ENCODE results near the gene GJA3.
A peak's percentile ranks its signal among the peaks of the same experiment; 100 is the strongest.

Gene GJA3

DNA sequence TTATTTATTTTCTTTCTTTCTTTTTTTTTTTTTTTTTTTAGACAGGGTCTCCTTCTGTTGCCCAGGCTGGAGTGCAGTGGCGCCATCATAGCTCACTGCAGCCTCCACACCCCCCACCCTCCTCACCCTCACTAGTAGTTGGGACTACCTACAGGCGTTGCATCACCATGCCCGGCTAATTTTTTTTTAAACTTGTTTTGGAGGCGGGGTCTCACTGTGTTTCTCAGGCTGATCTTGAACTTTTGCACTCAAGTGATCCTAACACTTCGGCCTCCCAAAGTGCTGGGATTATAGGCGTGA lies 33.6 kb downstream of the GJA3 start:
- DNase-seq: no peak

DNA sequence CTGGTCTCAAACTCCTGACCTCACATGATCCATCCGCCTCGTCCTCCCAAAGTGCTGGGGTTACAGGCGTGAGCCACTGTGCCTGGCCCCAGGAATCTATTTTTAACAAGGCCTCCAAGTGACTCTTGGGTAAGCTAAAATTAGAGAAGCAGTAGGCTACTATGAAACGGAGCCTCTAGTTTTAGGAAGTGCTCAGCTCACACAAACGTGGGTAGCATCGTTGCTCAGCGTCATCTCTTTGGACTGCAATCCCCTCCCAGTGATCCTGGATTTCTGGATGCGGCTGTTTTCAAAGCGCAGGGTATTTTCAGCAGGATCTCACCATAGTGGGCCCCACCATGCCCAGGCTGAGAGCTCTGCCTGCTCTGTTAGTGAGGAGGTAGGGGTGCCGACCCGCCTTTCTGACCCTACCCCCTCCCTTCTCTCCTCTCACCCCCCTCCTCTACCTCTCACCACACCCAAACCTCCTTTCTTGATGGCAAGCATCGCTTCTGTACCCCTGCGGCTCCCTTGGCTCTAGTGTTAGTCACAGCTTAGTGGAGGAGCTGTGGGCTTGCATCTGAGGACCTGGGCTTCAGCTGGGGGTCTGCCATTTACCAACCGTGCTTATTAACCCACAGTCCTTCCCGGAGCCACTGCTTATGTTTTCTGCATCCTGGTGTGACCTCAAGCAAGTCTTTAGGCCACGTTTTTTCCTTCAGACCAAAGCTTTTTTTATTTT lies 34.2 kb downstream of the GJA3 start:
- DNase-seq: no peak

DNA sequence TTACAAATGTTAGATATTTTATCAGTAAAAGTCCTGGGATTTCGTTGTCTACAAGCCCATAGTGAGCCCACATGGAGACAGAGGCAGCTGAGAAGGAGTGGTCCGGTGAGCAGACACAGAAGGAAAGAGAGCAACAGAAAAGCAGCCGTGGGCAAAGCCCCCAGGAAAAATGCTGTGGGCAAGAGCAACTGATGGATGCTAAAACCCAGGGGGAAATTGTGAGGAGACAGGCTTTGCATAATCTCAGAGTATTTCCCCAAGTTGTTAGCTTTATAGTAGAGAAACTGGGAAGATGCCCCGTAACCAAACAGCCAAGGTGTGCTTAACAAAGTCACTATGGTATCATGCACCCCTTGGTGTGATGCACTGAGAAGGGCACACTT lies 35.1 kb downstream of the GJA3 start:
- no peak for DNase-seq

DNA sequence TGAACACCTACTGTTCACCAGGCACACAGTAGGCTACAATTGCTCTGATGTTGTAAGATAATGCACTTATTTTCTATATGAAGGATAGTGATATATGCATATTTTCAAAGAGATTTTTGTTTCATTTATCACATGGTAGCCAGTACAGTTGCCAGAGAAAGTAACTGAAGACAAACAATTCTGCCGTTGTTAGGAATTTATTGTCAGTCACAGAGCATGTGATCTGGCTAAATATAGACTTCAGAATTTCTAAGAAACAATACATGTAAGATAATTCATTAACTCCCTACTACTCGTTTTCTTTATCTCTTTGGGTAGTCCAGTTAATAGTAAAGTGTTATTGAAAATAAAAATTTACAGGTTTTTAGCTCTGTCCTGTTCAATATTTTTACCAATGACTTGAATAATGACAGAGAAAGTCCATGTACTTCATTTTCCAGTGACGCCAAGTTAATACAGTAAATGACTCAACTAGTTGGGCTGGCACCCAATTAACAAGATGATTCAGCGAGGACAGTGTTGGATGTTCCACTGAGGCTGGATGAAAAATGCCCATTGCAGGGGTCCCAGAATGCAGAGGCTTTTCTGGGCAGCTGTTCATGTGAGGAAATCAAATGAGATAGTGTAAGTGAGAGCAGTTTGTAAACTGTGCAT lies 35.6 kb downstream of the GJA3 start:
- no peak for DNase-seq

DNA sequence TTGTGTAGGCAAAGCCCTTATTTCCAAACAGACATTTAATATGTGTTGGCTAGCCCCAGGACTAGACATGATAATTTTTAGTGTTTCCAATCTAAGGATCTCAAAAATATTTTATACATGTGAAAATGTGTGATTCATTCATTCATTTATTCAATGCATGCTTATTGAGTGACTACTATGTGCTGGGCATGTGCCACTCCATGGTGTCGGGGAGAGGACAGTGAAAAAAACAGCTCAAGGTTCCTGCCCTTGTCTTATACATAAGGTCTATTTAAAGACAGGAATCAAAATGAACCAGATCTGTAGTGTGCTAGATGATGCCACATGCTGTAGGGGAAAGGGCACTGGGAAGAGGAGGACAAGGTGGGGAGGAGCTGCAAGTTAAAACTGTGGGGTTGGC lies 36.5 kb downstream of the GJA3 start:
- no peak for DNase-seq

DNA sequence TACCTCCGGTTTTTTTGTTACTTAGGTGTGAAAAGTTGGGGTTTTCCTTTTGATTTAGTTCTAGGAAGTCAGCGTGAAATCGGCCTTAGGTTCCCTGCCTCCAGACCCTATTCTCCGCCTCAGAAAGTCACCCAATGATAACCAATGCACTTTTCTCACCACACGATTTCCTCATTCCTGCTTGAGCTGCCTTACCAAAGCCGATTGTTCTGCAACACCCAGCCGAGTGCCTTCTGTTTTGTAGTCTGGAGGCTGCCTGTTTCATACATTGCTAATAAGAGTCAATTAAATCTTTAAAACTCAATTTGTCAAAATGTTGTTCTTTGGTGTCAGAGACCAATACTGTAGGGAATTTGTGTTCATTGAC lies 39.7 kb downstream of the GJA3 start:
- DNase-seq: no peak

DNA sequence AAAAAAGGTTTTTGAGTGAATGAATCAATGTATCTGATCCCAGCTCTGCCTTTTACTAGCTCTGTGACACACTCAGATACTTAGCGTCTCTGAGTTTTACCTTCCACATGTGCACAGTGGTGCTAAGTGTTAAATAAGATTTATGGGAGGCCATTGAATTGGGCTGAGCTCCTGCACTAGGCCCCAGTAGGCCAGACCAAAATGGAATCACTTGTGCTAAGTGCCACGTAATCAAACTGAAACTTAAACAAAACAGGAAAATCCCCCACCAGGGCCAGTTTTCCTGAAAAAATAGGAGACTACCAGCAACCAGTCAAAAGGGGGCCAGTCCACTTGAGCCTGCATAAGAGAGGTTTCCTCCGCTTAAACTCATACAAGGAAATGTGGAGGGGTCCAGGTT lies 40.9 kb downstream of the GJA3 start:
- DNase-seq: no peak

DNA sequence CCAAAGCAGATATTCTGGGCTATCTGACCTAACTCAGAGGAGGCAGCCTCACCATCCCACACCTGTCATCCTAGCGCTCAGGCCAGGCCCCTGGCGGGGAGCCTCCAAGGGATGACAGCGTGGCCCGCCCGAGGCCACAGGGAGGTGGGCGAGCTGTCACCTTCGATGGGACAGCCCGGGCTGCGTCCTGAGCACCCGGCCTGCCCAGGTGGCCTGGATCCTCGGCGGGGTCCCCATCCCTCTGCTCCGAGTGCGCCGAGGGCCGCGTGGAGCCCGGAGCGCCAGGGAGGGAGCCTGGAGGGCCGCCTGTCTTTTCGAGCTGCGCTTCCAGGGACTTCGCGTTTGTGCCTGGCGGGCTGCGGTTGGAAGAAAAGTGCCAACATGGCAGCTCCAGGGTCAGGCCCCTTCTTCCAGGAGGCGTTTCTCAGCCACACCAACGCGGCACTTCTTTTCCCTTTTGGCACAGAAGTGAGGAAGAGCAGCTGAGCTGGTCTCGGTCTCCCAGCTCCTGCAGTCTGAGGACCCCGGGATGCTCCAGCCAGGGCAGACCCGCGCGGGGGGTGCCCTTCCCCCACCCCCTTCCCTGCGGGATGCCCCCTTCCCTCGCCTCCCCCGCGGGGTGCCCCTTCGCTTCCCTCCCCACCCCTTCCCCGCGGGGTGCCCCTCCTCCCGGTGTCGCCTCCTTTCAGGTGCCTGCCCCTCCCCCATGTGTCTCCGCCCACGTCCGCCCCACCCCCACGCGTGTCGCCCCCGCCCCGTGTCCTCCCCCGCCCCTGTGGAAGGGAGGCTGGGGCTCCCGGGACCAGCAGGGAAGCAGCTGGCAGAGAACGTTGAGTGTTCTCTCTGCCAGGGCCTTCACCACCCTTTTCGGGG lies 42.3 kb downstream of the GJA3 start:
- peak; percentile 49 for DNase-seq

DNA sequence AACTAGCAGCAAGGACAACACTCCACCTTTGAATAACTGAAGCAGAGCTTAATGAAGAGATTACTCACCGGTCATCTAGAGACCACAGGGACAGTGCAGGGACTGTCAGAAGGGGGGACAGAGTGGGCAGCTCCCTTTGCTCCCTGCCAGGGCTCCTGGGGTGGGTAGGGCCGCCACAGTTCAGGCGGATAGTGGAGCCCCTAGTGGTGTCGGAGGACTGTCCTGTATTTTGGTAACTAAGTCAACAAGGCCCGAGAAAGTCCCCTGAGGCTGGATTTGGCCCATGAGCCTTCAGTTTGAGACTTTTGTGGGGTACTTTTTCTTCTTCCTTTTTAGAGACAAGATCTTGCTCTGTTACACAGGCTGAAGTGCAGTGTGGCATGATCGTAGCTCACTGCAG lies 44.6 kb downstream of the GJA3 start:
- DNase-seq: no peak

DNA sequence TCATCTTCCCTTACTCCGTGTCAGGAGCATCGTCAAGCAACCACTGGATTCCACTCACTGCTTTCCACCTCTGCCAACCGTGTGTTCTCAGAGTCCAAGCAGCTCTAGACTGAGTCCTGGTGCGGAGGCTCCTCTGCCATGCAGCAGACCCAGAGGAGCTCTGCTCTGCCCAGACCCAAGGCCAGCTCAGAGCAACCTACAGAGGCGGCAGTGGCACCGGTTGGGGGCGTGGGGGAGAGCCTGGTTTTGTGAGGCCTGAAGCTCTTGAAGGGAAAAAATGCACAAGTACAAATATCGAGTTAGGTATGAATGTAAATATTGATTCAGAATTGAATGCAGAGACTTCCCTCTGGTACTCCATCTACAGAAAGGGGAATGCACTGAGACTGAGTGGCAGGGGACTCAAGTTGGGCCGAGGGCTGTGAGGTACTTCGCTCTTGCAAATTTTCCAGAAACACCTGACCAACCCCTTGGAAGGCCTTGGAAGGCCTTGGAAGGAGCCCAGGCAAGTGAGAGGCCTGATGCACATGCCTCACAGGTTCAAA lies 46.7 kb downstream of the GJA3 start:
- no peak for DNase-seq

DNA sequence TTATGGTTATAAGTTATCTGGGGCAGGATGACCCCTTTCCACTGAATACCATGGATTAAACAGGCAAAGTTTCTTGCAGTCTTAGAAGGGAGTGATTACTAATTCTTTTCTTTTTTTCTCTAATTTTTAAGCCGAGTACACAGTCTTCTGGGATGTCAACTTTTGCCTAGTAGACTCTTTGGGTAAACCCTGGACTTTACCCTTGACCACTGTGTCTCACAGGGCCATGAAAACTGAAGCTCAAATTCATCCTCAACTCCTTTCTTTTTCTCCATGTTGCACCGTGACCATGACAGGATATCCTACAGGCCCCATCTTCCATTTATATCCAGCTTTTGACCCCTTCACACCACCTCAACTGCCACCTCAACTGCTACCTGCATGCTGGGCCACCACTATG lies 51.8 kb downstream of the GJA3 start:
- DNase-seq: no peak

DNA sequence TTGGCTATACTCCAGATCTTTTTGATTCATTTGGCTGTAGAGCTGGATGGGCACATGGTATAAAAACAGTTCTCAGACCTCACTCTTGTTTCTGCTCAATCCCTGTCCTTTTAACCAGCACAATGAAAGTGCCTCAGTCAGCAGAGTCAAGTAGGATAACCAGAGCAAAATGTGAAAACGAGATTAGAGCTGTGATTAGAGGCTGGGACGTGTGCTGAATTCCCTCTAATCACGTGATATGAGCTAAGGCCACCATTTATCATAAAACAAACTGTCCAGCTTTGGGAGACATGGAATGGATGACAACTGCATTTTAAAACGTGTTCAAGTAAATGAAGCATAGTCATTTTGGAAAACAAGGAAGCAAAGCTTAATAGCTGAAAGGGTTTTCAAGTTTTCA lies 54.1 kb downstream of the GJA3 start:
- no peak for DNase-seq

DNA sequence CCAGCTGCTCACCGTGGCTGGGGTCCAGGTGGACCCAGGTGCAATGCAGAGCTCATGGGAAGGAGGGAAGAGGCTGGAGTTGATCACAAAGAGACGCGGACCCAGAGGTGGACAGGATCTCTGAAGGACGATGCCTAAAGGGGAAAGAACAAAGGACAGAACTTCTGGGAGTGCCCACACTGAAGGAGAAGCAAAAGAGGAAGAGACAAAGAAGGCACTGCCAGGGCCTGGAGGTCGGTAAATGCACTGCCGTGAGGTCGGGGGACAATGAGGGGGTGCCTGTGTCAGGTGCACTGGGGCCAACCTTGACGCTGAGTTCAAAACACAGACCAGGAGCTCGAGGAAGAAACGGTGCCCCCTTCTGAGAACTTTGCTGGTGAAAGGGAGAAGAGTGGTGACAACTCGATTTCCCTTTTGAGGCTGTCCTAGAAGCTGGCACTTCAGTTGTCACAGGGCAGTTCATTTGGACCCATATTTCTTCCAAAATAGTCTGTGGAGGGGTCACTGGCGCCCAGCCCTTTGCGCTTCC lies 55.6 kb downstream of the GJA3 start:
- no peak for DNase-seq

DNA sequence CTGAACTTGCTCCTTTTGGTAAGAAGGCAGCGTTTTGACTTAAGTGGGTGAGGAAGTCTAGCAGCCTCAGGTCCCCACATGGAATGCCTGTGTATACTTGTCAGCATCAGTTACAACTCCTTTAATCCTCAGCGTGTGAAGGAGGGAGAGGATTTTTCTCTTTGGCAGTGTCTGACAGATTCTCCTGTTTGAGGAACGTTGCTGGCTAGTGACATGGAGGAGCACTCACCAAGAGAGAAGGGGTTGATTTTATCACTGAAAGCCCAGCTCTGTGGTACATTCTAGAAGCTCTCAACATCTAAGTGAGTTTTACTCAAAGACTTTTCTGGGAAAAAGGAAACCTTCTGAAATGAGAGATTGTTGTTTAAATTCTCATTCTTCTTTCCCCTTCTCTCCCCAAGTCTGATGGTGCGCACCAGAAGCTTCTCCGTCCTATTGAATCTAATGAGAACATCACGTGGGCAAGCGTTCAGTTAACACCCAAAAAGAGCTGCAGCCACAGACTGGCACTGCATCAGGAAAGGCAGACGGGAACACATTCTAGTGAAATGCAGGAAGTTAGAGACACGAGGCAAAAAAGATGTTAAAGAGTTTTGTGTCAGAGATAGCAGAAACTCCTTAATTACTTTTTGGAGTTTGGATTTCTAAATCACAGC lies 58.2 kb downstream of the GJA3 start:
- no peak for DNase-seq

DNA sequence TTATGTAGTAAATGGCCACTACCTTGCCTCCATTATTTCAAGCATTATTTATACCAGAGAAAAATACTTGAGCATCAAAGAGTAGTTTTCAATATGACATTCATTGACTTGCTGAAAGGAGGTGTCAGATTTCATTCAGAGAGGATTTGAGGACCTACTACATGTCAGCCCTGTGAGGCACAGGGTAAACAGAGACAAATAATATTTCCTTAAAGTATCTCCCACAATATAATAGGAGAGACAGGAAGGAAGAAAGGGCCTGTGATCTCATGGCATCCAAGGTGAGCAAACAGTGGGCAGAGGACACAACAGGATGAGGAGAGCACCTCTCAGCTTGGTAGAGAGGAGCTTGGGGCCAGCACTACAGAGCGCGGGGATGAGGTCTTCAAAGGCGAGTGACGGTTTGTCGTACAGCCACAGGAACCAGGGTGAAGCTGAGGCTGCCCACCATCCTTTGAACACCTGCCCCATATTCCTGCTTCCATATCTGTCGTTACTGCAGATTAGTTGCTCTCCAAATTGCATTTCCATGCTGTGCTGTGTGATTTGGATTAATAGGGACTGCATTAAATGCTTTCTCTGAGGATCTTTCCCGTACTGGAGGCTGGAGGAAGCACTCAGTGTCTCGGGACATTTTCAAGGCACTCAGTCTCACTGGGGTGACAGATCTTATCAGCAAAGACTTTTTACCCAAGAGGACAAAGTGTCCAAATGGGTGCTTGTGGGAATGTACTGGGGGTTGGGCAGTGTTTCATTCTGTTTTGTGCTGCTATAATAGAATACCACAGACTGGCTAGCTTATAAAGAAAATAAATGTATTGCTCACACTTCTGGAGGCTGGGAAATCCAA lies 59.2 kb downstream of the GJA3 start:
- no peak for DNase-seq

DNA sequence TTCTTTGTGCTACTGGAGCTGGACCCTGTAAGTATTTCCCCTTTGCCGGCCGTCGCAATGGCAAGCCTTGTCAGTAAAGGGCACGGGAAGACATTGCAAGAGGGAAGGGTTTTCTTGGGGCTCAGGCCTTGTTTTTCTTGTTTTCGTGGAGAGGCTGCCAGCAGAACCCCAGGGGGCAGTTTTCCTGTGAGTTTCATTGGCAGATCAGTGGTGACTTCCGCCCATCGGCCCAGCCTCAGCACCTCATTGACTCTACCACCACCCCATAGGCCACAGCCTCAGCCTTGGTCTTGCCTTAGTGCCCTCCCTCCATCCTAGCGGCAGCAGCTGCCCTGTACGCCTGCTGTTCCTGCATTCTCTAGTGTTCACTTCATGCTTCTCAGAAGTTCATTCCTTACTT lies 61.5 kb downstream of the GJA3 start:
- DNase-seq: no peak

DNA sequence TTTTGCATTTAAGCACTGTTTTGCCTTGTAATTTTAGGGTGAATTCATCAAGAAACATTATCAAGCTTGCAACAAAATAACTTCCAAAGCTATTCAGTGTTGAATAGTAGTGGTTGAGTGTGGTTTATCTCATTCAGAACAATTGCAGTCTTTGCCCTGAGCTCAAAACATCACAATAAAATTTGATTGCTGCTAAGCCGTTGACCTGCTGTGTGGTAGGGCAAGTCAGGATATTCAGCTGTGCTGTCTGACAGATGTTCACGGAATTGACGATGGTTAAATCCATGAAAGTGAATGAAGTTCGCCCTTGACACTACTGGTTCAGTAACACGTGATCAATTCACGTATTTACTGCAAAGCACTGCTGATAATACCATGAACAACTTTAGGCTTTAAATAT lies 66.9 kb downstream of the GJA3 start:
- DNase-seq: no peak

DNA sequence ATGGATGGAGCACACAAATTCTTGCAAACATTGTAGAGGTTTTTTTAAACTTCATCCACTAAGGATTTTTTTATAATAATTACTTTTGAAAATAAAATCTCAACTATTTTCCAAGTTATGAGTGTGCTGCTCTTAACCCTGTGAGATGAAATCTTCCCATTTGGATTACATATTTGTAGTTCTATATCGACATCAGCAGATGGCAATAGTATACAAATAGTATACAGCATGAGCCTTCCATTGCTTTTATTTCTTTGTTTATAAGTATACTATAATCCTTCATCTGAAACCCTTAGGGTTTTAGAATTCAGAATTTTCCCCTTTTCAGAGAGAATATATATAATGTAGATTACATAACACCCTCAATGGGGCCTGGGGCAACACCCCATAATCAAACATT lies 70.5 kb downstream of the GJA3 start:
- DNase-seq: no peak
